ENCODE results near the gene ZNF750.

ZNF750 gene

GRCh38 chr17:82872591-82873520 is 33.0 kb upstream of the ZNF750 start:
- DNase-seq, result no peak

DNA sequence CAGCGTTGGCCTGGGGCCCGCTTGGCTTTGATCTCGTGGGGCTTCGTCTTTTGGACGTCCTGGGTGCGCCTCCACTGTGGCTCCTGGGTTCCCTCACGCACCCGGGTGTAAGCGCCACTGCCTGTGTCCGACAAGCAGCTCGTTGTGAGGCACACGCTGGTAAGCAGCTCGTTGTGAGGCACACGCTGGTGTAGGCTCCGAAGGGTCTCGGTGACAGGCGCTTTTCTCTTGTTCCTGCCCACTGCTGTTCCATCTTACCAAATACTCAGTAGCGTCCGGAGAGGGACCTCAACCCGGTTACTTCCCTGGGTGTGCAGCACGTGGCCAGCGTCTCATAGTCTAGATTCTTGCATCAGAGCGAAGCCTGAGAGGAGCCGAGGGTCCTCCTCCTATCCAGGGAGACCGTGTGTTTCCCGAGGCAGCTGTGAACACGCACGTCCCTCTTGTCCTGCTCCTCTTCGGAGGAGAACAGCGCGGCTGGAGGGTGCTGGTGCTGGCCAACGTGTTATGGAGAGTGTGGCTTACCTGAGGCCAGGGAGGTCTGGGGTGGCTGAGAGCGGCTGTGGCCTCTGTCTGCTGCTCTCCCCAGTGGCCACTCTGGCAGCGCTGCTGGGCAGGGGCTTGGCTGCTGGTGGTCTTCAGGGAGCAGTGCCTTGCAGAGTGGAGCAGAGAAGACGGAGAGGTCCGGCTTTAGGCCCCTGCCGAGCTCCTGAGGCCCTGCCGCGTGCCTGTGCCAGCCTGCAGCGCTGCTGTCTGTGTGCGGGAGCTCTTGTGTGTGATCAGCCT is 32.1 kb upstream of the ZNF750 start:
- no peak for DNase-seq

- no peak for DNase-seq
These were observed 31.4 kb upstream of the ZNF750 start for GRCh38 chr17:82871056-82871775.

DNA sequence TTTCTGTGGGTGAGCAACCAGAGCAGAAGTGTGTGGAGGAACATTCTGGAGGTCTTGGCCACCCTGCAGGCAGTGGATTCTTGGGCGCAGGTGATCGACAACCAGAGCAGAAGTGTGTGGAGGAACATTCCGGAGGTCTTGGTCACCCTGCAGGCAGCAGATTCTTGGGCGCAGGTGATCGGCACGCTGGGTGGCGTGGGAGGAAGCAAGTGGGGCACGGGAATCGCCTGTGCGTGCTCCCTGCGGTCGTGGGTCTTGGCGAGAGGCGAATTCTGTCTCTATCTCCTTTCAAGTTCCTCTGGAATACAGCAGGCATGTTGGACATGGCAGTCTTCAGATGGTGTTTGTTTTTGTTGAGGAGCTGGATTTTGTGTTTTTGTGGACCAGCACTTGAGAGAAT is 30.7 kb upstream of the ZNF750 start:
- DNase-seq, result no peak

GRCh38 chr17:82870091-82870491 is 30.3 kb upstream of the ZNF750 start:
- DNase-seq, result no peak

- DNase-seq, result no peak
These were observed 29.7 kb upstream of the ZNF750 start for GRCh38 chr17:82869536-82869935.

GRCh38 chr17:82868715-82869131 is 28.9 kb upstream of the ZNF750 start:
- no peak for DNase-seq

DNA sequence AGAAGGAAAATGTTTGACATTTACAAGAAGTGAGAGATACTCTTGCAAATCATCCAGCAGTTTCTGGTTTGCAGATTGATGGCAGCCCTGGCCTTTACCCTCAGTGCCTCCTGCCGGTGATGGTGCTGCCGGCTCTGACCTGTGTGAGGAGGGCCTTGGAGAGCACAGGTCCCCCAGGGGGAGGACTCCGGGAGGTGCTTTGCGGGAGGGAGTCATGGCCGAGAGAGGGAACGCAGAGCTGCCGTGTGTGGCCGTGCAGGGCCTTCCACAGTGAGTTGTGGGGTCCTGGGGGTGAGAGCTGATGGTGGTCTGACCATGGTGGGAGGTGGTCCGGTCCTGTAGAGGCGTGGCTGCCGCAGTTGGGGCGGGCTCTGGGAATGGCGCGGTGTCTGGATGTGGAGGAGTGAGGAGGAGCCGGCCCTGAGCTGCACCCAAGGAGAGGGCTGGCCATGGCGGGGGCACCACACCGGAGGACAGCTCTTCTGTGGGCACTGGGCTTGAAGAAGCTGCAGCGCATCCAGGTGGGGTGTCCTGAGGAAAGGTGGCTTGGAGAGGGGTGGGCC is 28.0 kb upstream of the ZNF750 start:
- DNase-seq, result no peak

- no peak for DNase-seq
These were observed 26.9 kb upstream of the ZNF750 start for GRCh38 chr17:82866590-82867191.

DNA sequence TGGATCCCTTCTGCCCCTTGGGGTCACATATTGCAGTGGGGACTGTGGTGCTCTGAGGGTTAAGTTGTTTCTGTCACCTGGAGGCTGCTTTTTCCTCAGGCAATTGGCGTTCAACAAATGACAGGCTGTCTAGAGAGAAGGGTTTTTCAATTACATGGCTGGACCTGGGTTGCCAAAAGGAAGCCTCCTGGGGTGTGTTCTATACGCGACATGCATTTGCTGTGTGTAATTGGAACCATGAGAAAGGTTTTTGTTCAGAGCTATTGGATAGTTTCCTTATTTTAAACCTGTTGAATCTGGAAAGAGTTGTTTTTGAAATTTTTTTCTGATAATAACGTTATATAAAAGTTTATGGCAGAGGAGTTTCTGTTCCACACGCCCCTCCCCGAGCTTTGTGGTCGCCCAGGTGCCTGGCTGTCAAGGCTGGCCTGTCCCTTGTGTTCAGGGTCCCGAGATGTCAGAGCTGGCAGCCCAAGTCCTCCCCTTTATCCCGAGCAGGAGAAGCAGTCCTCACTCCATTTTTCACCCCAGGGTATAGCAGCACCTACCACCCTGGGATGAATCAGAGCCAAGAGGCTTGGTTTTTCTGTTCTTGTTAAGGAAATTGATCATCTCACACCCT is 26.1 kb upstream of the ZNF750 start:
- DNase-seq, result no peak

GRCh38 chr17:82865274-82865673 is 25.5 kb upstream of the ZNF750 start:
- no peak for DNase-seq

- DNase-seq, result no peak
These were observed 25.0 kb upstream of the ZNF750 start for GRCh38 chr17:82864713-82865248.

DNA sequence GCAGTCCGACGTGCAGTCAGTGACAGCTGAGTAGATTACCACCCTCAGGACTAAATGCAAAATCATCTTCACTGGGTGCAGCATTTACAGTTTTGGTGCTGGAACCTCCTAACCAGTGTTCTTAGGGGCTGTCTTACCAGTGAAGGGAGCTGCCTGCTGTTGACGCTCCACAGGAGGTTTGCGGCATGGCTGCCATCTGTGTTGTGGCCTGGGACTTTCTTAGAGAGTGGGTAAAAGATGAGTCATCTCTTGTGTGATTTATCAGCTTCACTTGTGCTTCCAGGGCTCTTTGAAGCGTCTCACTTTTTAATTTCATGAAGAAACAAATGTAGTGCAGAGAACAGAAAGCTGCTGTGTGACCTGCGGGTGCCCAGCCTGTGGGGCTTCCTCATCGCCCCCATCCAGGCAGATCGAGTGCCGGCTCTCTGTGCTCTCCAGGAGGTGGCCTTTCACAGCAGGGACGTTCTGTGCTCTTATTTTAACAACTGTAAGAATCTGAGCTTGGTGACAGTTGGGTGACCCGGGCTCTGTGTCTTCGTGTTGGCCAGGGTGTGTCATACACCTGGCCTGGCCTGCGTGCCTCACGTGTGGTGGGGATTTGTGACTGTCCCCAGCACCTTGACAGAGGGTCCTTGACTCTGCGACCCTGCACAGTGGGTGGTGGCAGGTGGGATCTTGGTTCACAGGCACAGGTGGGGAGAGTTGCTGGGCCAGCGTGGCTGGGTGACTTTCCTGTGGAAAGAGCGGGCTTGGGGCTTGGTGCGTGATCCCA is 24.3 kb upstream of the ZNF750 start:
- peak; percentile 88 for DNase-seq

DNA sequence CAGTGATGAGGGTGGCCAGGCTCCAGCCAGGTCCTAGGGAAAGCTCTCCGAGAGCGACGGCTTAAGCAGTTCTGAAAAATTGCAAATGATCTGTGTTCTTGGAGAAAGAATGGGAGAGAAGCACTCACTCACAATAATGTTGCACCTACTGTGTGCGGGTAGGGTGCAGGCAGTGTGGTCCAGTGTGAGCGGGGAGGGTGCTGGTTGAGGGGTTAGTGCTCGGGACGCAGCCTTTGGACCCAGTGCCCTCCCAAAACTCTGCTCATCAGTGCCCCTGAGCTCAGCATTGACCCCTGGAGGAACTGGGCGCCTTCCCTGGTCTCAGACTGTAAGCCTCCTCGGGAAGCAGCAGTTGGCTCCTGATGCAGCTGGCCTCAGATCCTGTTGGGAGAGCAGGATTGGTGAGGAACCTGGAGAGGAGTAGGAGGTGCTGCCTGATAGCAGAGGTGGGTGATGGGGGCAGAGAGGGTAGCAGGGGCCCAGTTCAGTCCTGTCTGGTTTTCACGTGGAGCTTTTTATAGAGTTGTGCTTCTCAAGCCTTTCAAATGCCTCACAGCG is 23.6 kb upstream of the ZNF750 start:
- no peak for DNase-seq

- no peak for DNase-seq
These were observed 23.0 kb upstream of the ZNF750 start for GRCh38 chr17:82862737-82863382.

GRCh38 chr17:82862191-82862590 is 22.4 kb upstream of the ZNF750 start:
- no peak for DNase-seq

DNA sequence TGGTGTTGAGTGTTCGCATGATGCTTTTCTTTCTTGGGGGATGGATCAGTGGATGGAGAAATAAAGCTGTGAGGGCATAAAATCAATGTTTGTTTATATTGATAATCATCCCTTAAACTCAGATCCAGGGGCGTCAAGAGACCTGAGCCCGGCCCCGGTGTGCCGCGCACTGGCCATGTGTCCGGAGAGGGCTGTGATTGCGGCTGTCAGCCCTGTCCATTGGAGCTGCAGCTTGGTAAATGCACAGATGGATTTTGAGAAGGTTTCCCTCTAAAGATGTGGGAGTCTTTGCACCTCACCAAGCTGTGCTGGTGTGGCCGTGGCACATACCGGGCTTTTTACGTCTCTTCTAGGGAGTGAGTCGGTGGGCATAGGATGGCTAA is 21.6 kb upstream of the ZNF750 start:
- DNase-seq, result no peak

GRCh38 chr17:82860606-82861392 is 21.0 kb upstream of the ZNF750 start:
- DNase-seq, result no peak

All from CD4-positive, alpha-beta T cell treated with Interleukin-10 for 1 hour (primary cell).